NK-92 (cell line): ENCODE data around the gene TF.

Source experiments
- DNase-seq: peaks from one replicate; lab custom pipeline; 2025; ENCODE audit not compliant: unreplicated experiment; lab: John Stamatoyannopoulos, UW

TF gene

DNA sequence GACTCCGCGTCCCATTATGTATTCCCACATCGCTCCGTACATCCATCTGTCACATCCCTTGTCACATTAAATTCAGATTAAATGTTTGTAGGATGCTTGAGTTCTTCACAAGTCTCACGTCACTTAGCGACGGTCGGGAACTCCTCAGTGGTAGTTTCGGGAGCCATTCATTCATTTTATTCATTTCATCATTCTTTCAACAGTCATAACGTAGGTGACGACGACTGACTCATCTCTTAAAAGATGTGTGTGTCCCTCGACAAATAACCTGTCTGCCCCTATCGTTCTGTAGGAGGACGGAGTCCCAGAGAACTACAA is 59.1 kb downstream of the TF start:
- DNase-seq, result no peak

- peak; percentile 66 for DNase-seq
These were observed 59.7 kb downstream of the TF start, which contains the start of gene SRPRB for GRCh38 chr3:133805702-133806475. SRPRB (plus strand) TSS chr3:133805815; CDS start chr3:133805849, 34 bp downstream.

GRCh38 chr3:133812872-133813271 is 66.7 kb downstream of the TF start:
- no peak for DNase-seq

DNA sequence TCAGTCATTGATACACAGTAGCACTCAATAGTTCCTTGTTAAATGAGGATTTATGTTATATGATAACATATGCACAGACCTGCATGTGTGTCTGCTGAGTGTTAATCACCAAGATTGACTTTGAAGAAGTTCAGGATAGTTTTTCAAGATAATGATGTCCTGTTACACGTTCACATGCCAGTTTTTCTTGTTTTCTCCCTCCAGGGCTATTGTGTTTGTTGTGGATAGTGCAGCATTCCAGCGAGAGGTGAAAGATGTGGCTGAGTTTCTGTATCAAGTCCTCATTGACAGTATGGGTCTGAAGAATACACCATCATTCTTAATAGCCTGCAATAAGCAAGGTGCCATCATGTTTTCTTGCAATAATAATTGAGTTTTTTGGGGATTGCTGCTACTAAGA is 69.2 kb downstream of the TF start:
- DNase-seq, result no peak

DNA sequence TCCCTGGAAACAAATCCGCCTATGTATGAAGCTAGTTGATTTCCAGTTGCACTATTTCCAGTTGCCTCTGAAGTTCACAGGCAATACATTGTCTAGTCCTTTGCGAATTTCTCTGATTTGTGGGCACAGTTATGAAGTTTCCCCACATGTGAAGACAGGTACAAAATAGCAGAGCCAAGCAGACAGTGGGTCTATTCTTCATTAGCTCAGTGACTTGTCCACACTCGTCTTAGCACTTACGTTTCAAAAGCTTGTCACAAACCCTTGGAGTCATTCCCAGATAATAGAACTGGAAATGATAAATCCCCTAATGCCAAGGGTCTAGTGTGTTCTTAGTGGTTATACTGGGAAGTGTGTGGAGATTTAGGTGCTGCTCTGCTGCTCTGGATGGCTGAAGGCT is 73.9 kb downstream of the TF start:
- no peak for DNase-seq

DNA sequence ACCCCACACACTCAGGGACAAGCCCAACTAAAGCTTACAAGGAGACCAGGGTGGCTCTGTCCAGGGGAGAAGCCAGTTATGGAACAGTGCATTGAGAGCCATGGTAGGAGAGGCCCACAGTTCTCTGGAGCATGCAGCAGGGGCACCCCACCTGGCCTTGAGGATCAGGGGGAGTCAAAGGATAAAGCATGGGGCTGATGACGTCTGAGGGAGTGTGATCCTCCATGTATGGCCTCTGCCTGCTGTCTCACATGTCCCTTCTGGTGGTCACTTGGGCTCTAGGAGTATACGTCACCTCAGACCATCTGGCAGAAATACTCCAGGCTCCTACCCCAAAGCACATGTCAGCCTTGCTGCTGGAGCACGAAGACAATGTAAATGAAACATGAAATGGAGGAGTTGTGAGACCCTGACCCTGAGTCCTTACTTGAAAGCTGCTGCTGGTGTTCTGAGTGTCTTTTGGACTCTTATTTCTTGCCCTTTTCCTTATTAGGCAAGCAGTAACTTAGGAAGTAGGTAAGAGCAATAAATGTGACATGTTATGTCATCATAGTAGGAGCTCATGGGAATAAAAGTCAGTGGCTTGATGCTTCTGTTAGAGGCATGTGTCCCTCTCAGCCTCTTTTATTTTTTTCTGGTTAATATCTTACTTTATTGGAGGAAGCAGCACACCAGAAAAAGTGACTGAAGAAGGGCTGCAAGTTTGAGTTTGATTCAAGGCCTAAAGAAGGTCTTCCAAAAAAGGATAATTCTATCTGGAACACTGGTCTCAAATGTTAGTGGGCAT is 74.9 kb downstream of the TF start:
- DNase-seq, result no peak

- DNase-seq, result no peak
These were observed 75.8 kb downstream of the TF start for GRCh38 chr3:133821767-133822638.

GRCh38 chr3:133824961-133825485 is 78.8 kb downstream of the TF start:
- DNase-seq, result no peak

GRCh38 chr3:133825969-133826727 is 80.0 kb downstream of the TF start:
- no peak for DNase-seq

DNA sequence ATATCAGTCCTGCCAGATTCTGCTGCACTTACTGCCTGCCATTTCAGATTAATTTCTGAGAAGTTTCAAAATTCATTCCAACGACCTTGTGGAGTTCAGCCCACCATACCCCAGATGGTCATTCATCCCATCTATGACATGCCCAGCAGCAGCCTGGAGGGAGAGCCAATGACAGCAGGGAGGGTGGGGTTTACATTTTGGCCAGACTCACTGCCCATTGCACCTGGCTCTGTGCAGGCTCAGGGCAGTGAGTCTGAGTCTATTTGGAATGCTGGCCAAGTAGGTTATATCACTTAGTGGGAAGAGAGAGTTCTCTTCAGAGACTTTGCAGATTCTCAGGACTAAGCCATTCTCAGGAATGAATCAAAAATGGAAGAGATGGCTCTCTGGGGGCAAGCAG is 80.9 kb downstream of the TF start:
- no peak for DNase-seq

DNA sequence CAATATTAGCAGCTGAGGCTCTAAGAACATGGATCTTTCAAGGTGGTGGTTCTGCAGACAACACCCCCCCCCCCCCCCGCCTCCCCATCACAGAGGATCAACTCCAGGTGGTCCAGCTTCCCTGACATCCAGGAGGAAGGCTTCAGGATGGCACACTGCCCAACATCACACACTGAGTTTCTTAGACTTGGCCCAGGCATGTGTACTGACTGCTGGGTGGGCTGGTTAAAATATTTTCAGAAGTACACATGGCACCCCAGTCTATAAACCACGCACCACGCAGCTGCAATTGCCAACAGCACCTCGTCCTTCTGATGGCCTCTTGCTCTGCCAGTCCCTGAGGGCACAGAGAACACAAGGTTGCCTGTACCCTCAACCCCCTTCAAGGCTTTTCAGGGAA is 81.5 kb downstream of the TF start:
- no peak for DNase-seq

- no peak for DNase-seq
These were observed 82.5 kb downstream of the TF start for GRCh38 chr3:133828576-133829309.

DNA sequence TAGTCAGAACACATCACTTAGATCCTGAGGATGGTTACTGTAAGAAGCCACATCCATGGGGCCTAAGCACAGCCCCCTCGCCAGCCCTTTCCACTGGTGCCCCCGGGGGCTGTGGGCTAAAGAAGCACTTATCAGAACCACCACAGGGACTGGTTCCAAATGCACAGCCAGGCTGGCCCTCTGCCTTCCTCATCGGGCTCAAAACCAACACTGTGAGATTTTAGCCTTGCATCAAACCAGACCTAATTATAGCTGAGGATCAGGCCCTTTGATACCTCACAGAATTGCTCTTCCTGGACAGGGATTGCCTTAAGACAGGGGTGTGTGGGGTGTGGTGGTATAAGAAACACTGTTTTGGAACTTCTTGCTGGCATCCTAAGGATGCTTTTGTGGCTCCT is 83.1 kb downstream of the TF start:
- no peak for DNase-seq

DNA sequence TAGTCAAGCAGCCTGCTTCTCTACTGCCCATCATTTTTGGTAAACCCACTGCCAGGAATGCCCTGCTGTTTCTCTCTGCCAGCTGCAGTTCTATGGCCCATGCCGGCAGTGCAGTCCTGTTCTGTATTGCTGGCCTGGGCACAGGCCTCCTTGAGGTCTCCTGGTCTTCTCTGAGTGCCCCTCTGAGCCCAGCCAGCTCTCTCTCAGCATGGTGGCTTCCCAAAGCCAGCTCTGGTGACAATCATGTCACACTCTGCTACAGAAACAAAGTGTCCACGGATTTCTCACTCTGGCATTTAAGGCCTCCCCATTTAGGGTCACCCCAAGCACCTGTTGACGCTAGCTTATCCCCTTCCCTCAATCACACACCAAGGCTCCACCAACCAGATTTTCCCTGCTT is 83.9 kb downstream of the TF start:
- DNase-seq, result no peak

- no peak for DNase-seq
These were observed 86.0 kb downstream of the TF start for GRCh38 chr3:133831966-133832801.

- DNase-seq, result no peak
These were observed 86.6 kb downstream of the TF start for GRCh38 chr3:133832802-133833144.

- DNase-seq, result no peak
These were observed 87.1 kb downstream of the TF start for GRCh38 chr3:133833267-133833666.

DNA sequence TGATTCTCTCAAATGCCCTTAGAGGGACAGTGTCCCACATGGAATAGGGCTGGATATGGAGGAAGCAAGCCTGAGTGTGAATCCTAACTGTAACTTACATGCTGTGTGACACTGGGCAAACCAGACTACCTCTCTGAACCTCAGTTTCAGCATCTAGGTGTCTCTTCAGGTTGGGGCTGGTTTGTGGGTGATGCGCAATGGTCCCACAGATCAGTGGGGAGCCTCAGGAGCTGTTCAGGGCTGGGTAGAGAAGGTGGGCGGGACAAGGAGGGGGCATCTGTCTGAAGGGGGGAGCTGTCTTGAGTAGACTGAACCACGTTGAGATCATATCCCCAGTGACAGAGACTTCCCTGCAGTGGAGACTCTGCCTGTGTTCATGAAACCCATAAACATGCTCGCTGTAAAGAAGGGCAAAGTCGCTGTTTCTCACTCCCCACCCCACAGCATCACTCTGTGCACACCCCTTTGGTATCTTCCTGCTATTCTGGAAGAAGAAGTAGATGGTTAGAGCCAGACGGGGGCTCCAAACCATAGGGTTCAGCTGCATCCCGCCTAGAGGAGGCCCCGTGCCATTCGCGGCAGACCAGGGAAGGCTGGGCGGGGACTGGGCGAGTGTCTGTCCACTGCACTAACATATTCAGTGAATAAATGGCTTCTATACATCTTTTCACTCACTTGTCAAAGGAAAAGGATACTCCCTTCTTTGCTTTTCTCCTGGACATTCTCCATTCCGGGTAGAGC is 87.9 kb downstream of the TF start:
- no peak for DNase-seq
